ENCODE measurements around the gene TNFSF9. TPM values are rescaled to one million over a fixed set of nuclear protein-coding genes. Genes with fewer than 3 reads are reported as not detected.

TNFSF9 gene
- total and polyA plus RNA-seq, 2 of the 8 experiments (the other 6 are each of a cell fraction or from before 2014, with no cell fraction given): 1.7 to 4.4 TPM

DNA sequence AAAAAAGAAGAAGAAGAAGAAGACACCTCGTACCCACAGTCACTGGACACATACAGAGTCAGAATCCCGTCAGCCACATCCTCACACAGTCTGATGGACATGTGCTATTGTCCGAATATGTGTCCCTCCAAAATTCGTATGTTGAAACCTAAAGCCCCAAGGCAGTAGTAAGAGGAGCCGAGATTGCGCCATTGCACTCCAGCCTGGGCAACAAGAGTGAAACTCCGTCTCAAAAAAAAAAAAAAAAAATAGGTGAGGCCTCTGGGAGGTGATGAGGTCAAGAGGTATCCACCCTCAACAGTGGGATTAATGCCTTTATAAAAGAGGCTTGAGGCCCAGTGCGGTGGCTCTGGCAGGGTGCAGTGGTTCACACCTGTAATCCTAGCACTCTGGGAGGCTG lies 46.6 kb upstream of the TNFSF9 start (continued):
- TF ChIP-seq, protein P1, sequence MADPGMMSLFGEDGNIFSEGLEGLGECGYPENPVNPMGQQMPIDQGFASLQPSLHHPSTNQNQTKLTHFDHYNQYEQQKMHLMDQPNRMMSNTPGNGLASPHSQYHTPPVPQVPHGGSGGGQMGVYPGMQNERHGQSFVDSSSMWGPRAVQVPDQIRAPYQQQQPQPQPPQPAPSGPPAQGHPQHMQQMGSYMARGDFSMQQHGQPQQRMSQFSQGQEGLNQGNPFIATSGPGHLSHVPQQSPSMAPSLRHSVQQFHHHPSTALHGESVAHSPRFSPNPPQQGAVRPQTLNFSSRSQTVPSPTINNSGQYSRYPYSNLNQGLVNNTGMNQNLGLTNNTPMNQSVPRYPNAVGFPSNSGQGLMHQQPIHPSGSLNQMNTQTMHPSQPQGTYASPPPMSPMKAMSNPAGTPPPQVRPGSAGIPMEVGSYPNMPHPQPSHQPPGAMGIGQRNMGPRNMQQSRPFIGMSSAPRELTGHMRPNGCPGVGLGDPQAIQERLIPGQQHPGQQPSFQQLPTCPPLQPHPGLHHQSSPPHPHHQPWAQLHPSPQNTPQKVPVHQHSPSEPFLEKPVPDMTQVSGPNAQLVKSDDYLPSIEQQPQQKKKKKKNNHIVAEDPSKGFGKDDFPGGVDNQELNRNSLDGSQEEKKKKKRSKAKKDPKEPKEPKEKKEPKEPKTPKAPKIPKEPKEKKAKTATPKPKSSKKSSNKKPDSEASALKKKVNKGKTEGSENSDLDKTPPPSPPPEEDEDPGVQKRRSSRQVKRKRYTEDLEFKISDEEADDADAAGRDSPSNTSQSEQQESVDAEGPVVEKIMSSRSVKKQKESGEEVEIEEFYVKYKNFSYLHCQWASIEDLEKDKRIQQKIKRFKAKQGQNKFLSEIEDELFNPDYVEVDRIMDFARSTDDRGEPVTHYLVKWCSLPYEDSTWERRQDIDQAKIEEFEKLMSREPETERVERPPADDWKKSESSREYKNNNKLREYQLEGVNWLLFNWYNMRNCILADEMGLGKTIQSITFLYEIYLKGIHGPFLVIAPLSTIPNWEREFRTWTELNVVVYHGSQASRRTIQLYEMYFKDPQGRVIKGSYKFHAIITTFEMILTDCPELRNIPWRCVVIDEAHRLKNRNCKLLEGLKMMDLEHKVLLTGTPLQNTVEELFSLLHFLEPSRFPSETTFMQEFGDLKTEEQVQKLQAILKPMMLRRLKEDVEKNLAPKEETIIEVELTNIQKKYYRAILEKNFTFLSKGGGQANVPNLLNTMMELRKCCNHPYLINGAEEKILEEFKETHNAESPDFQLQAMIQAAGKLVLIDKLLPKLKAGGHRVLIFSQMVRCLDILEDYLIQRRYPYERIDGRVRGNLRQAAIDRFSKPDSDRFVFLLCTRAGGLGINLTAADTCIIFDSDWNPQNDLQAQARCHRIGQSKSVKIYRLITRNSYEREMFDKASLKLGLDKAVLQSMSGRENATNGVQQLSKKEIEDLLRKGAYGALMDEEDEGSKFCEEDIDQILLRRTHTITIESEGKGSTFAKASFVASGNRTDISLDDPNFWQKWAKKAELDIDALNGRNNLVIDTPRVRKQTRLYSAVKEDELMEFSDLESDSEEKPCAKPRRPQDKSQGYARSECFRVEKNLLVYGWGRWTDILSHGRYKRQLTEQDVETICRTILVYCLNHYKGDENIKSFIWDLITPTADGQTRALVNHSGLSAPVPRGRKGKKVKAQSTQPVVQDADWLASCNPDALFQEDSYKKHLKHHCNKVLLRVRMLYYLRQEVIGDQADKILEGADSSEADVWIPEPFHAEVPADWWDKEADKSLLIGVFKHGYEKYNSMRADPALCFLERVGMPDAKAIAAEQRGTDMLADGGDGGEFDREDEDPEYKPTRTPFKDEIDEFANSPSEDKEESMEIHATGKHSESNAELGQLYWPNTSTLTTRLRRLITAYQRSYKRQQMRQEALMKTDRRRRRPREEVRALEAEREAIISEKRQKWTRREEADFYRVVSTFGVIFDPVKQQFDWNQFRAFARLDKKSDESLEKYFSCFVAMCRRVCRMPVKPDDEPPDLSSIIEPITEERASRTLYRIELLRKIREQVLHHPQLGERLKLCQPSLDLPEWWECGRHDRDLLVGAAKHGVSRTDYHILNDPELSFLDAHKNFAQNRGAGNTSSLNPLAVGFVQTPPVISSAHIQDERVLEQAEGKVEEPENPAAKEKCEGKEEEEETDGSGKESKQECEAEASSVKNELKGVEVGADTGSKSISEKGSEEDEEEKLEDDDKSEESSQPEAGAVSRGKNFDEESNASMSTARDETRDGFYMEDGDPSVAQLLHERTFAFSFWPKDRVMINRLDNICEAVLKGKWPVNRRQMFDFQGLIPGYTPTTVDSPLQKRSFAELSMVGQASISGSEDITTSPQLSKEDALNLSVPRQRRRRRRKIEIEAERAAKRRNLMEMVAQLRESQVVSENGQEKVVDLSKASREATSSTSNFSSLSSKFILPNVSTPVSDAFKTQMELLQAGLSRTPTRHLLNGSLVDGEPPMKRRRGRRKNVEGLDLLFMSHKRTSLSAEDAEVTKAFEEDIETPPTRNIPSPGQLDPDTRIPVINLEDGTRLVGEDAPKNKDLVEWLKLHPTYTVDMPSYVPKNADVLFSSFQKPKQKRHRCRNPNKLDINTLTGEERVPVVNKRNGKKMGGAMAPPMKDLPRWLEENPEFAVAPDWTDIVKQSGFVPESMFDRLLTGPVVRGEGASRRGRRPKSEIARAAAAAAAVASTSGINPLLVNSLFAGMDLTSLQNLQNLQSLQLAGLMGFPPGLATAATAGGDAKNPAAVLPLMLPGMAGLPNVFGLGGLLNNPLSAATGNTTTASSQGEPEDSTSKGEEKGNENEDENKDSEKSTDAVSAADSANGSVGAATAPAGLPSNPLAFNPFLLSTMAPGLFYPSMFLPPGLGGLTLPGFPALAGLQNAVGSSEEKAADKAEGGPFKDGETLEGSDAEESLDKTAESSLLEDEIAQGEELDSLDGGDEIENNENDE (IDR thresholded peaks at IDR 0.05; ENCODE audit: insufficient replicate concordance, low read length): no peak
- TF ChIP-seq, protein P2, sequence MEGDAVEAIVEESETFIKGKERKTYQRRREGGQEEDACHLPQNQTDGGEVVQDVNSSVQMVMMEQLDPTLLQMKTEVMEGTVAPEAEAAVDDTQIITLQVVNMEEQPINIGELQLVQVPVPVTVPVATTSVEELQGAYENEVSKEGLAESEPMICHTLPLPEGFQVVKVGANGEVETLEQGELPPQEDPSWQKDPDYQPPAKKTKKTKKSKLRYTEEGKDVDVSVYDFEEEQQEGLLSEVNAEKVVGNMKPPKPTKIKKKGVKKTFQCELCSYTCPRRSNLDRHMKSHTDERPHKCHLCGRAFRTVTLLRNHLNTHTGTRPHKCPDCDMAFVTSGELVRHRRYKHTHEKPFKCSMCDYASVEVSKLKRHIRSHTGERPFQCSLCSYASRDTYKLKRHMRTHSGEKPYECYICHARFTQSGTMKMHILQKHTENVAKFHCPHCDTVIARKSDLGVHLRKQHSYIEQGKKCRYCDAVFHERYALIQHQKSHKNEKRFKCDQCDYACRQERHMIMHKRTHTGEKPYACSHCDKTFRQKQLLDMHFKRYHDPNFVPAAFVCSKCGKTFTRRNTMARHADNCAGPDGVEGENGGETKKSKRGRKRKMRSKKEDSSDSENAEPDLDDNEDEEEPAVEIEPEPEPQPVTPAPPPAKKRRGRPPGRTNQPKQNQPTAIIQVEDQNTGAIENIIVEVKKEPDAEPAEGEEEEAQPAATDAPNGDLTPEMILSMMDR (IDR thresholded peaks at IDR 0.05; ENCODE audit: control extremely low read depth in 1 of 3, insufficient read depth in 1 of 3, low read depth in 1 of 3, low read length in 3 of 3): no peak
- TF ChIP-seq, protein P3, sequence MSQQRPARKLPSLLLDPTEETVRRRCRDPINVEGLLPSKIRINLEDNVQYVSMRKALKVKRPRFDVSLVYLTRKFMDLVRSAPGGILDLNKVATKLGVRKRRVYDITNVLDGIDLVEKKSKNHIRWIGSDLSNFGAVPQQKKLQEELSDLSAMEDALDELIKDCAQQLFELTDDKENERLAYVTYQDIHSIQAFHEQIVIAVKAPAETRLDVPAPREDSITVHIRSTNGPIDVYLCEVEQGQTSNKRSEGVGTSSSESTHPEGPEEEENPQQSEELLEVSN (IDR thresholded peaks at IDR 0.05): no peak

All from H1 (cell line).